Measurements from ENCODE around the gene UBL3. TPM values are rescaled to one million over a fixed set of nuclear protein-coding genes. Genes with fewer than 3 reads are reported as not detected.
A peak's percentile ranks its signal among the peaks of the same experiment; 100 is the strongest.

UBL3 gene
- total RNA-seq, 1 donor from 2014 or later: 16.1 TPM

DNA sequence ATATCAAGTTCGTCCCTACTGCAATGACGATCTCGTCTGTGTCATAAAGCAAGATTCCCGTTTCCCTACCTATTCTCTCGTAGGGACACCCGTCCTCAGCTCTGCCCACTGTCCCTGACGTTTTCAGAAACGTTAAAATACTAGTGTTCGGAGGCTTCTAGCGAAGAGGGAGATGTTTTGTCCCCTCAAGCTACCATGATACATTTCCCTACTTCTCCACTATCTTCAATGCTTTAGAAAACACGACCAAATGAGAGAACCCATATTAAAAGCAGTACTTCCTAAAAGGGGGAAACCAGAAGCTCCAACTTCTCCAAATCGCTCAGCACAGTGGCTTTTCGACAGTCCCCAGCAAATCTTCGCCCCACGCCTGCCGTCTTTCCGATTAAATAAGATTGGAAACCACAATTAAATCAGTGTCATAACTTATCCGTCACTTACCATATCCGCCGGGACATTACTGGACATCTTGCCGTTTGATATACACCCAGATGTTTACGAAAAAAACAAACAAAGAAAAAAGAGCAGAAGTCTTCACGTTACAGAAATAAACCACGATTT lies 1.3 kb downstream of the UBL3 start:
- Histone ChIP-seq H3K27me3 (ENCODE audit: control insufficient read depth, insufficient read depth, low read length) (no peaks in the 10 kb centered on the region), H3K4me3 (ENCODE audit: low read depth, low read length) (peak overlapping the region; percentile 68), H3K36me3 (ENCODE audit: control insufficient read depth, insufficient read depth, low read length) (no peaks in the 10 kb centered on the region)
- no peak for FAIRE-seq
- peak; percentile 45 for DNase-seq (ENCODE audit: low read depth)
- TF ChIP-seq, protein P1, sequence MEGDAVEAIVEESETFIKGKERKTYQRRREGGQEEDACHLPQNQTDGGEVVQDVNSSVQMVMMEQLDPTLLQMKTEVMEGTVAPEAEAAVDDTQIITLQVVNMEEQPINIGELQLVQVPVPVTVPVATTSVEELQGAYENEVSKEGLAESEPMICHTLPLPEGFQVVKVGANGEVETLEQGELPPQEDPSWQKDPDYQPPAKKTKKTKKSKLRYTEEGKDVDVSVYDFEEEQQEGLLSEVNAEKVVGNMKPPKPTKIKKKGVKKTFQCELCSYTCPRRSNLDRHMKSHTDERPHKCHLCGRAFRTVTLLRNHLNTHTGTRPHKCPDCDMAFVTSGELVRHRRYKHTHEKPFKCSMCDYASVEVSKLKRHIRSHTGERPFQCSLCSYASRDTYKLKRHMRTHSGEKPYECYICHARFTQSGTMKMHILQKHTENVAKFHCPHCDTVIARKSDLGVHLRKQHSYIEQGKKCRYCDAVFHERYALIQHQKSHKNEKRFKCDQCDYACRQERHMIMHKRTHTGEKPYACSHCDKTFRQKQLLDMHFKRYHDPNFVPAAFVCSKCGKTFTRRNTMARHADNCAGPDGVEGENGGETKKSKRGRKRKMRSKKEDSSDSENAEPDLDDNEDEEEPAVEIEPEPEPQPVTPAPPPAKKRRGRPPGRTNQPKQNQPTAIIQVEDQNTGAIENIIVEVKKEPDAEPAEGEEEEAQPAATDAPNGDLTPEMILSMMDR (IDR thresholded peaks at IDR 0.05; ENCODE audit: insufficient read depth, low read length, severe bottlenecking): no peak

DNA sequence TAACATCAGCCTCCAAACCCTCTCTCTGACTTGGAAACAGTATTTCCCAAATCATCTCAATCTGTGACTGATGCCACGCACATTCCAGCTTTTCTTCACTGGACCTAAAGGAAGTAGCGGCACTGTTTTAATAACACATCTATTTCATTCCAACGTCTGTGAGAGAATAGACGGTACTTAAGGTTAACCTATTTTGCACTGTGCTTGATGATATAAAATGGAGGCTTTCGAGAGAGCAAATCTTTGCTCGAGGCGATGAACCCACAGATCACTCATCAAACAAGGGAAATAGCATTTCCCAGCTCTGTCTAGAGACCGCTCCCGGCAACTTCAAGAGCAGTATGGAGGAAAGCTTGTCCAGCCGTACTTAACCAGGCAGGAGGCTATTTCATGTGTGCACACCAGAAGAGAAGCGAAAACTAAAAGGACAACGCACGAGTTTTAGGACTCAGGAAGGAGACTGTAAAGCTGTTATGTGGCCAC lies 2.9 kb downstream of the UBL3 start:
- TF ChIP-seq, protein P1 (IDR thresholded peaks at IDR 0.05; ENCODE audit: insufficient read depth, low read length, severe bottlenecking): no peak
- Histone ChIP-seq H3K36me3 (ENCODE audit: control insufficient read depth, insufficient read depth, low read length) (no peaks in the 10 kb centered on the region), H3K27me3 (ENCODE audit: control insufficient read depth, insufficient read depth, low read length) (no peaks in the 10 kb centered on the region), H3K4me3 (ENCODE audit: low read depth, low read length) (peak overlapping the region; percentile 44)
- peak; percentile 55 for DNase-seq (ENCODE audit: low read depth)
- FAIRE-seq: no peak

DNA sequence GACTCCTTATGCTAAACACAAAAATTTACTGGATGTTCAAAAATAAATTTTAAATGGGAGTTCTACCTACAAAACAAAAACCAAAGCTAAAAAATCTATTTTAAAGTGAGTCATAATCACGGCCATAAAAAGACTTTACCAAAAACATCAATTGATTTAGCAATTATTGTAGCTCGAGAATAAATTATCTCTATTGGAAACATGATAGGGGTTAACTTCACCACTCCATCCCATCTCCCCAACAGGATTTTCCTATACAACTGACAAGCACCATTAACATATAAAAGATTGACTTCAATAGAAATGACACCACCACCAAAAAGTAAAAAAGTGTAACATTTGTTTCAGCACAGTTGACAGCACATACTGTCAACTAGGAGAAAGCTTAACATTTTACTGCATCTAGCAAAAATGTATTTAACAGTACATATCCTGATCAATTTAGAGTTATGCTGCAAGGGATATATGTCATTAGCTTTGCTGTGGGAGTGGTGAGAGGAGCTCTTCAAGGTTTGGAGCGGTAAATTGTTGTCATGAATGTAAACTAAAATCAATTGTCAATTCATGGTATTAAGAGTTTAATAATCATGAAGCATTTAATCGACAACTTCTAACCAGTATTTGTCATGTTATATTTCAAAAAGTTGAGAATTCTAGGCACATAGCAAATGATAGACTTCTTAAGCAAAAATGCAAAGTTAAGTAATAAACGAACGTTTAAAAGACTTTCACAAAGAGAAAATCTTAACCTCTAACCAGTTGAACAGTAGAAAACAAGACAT lies 3.8 kb downstream of the UBL3 start:
- TF ChIP-seq, protein P1 (IDR thresholded peaks at IDR 0.05; ENCODE audit: insufficient read depth, low read length, severe bottlenecking): no peak
- DNase-seq (ENCODE audit: low read depth): no peak
- Histone ChIP-seq H3K36me3 (ENCODE audit: control insufficient read depth, insufficient read depth, low read length) (no peaks in the 10 kb centered on the region), H3K27me3 (ENCODE audit: control insufficient read depth, insufficient read depth, low read length) (no peaks in the 10 kb centered on the region), H3K4me3 (ENCODE audit: low read depth, low read length) (peak overlapping the region; percentile 44)
- no peak for FAIRE-seq

DNA sequence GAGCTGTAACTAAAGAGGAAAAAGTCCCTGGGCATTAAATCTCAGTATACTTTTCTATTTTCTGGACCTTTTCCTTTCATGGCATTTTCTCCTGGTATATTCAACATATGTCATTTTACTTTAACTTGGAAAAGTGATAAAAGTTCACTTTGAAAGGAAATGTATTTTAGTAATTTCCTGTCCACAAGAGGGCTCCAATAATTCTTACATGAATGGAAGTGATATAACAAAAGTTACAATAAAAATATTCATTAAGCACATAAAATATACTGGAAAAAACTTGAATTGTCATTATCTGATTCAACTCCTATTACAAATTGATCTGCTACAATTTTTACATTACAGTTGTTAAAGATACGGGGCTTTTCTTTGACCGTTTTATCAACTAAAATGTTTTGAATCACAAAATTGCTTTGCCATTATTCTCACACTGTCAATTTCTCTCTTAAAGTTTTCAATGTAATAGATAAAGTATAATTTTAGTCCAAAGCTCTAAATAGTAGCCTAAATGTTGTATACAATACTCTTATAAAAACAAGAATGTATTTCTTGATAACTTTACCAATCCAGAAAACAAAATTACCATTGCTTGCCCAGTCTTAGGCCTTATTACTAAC lies 4.9 kb downstream of the UBL3 start:
- Histone ChIP-seq H3K27me3 (ENCODE audit: control insufficient read depth, insufficient read depth, low read length) (no peaks in the 10 kb centered on the region), H3K4me3 (ENCODE audit: low read depth, low read length) (no peak overlapping the region), H3K36me3 (ENCODE audit: control insufficient read depth, insufficient read depth, low read length) (no peaks in the 10 kb centered on the region)
- TF ChIP-seq, protein P1 (IDR thresholded peaks at IDR 0.05; ENCODE audit: insufficient read depth, low read length, severe bottlenecking): no peak
- FAIRE-seq (no peak), DNase-seq (ENCODE audit: low read depth) (no peak)

DNA sequence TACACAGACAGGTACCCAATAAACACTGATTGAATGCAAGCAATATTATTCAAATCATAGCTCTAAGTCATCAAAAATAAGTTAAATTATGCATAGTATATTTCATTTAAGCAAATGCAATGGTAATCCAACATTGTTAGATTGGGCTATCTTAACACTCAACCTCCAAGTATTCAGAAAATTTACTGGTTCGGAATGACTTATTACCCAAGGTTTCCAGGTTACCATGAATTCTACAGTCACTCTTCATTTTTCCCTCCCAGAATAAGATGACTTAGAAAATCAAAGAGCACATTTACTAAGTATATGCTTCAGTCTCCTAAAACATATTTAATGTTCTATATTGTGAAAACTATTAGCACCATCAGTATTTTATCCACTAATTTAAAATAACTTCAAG lies 6.0 kb downstream of the UBL3 start:
- H3K36me3 ChIP-seq (ENCODE audit: control insufficient read depth, insufficient read depth, low read length): no peaks in the 10 kb centered on the region
- TF ChIP-seq, protein P1 (IDR thresholded peaks at IDR 0.05; ENCODE audit: insufficient read depth, low read length, severe bottlenecking): no peak
- FAIRE-seq (no peak), DNase-seq (ENCODE audit: low read depth) (no peak)
- H3K4me3 ChIP-seq (ENCODE audit: low read depth, low read length): no peak overlapping the region
- no peaks in the 10 kb centered on the region for H3K27me3 ChIP-seq (ENCODE audit: control insufficient read depth, insufficient read depth, low read length)
